Immature natural killer cell (primary cell): Measurements from ENCODE around the gene EML6. TPM values are rescaled to one million over a fixed set of nuclear protein-coding genes. Genes with fewer than 3 reads are reported as not detected.

ENCODE experiments used
- DNase-seq, 3 donors: peaks; one replicate each; pipeline ENCODE4 v3.0.0; 2022; ENCODE audit warnings: mixed read lengths in 1 of 3
- H3K27ac Mint-ChIP-seq, 6 donors: one replicate each; pipeline ENCODE4 v1.8.0; 2020; ENCODE audit warnings: mixed read lengths in 6 of 6, mild to moderate bottlenecking in 5 of 6, inconsistent platforms in 4 of 6, moderate library complexity in 3 of 6
- H3K27me3 Mint-ChIP-seq, 3 donors: one replicate each; pipeline ENCODE4 v1.8.0; 2020 to 2021; ENCODE audit warnings: low read depth in 3 of 3, mild to moderate bottlenecking in 3 of 3, mixed read lengths in 3 of 3, moderate library complexity in 3 of 3, inconsistent platforms in 1 of 3
- H3K36me3 Mint-ChIP-seq, 3 donors: one replicate each; pipeline ENCODE4 v1.8.0; 2020; ENCODE audit warnings: mixed read lengths in 3 of 3, inconsistent platforms in 2 of 3, mild to moderate bottlenecking in 2 of 3
- H3K4me1 Mint-ChIP-seq, 2 donors: one replicate each; pipeline ENCODE4 v1.8.0; 2020; ENCODE audit warnings: inconsistent platforms in 2 of 2, mild to moderate bottlenecking in 2 of 2, mixed read lengths in 2 of 2, moderate library complexity in 1 of 2
- H3K4me3 Mint-ChIP-seq, 5 donors: one replicate each; pipeline ENCODE4 v1.8.0; 2020; ENCODE audit warnings: mild to moderate bottlenecking in 5 of 5, mixed read lengths in 5 of 5, inconsistent platforms in 3 of 5, moderate library complexity in 3 of 5
- H3K9me3 Mint-ChIP-seq, 6 donors: one replicate each; pipeline ENCODE4 v1.8.0; 2020; ENCODE audit warnings: mild to moderate bottlenecking in 6 of 6, mixed read lengths in 6 of 6, inconsistent platforms in 4 of 6, moderate library complexity in 3 of 6
- polyA plus RNA-seq, 3 donors: library from polyadenylated mRNA; unstranded; fragments of 300-500 nt; fragmentation: Illumina TruSeq; gene quantifications; one replicate each; pipeline ENCODE4 v1.2.3, GENCODE V29; 2021

Gene EML6
- polyA plus RNA-seq, 3 donors from 2014 or later: 0.02 TPM; not detected in 2

- Mint-ChIP-seq H3K4me1 (peaks cover 38 to 41% of the 10 kb centered on the region in 2 donors), H3K27ac (peak overlapping the region; percentile 56 to 89 (median 82)), H3K36me3 (peaks cover 0 to 4% (median 3%) of the 10 kb centered on the region in 3 donors), H3K4me3 (peak overlapping the region; percentile 10 to 71 (median 67)), H3K27me3 (peaks cover 0 to 3% (median 3%) of the 10 kb centered on the region in 3 donors), H3K9me3 (no peaks in the 10 kb centered on the region)
- DNase-seq: no peak
Observed at GRCh38 chr2:54956111-54956627, 232.7 kb downstream of the EML6 start.

GRCh38 chr2:54957321-54957999, 234.0 kb downstream of the EML6 start:
- DNase-seq: no peak
- Mint-ChIP-seq H3K36me3 (peaks cover 0 to 8% (median 3%) of the 10 kb centered on the region in 3 donors), H3K4me3 (no peak overlapping the region), H3K27ac (peak overlapping the region in 2 of 6 donors; percentile 30 to 45), H3K27me3 (peaks cover 0 to 3% (median 3%) of the 10 kb centered on the region in 3 donors), H3K4me1 (peaks cover 30 to 38% of the 10 kb centered on the region in 2 donors), H3K9me3 (peaks cover 0 to 4% (median 0%) of the 10 kb centered on the region in 6 donors)

- peak overlapping the region in 1 of 6 donors; percentile 56 for H3K27ac Mint-ChIP-seq
- H3K9me3 Mint-ChIP-seq: peaks cover 0 to 4% (median 0%) of the 10 kb centered on the region in 6 donors
- H3K36me3 Mint-ChIP-seq: peaks cover 0 to 8% (median 6%) of the 10 kb centered on the region in 3 donors
- H3K27me3 Mint-ChIP-seq: peaks cover 0 to 3% (median 3%) of the 10 kb centered on the region in 3 donors
- H3K4me1 Mint-ChIP-seq: peaks cover 38 to 39% of the 10 kb centered on the region in 2 donors
- no peak overlapping the region for H3K4me3 Mint-ChIP-seq
- DNase-seq: no peak
Observed at GRCh38 chr2:54958717-54959371, 235.4 kb downstream of the EML6 start.

GRCh38 chr2:54960164-54960563, 236.7 kb downstream of the EML6 start:
- H3K36me3 Mint-ChIP-seq: peaks cover 0 to 8% (median 6%) of the 10 kb centered on the region in 3 donors
- H3K9me3 Mint-ChIP-seq: peaks cover 0 to 4% (median 0%) of the 10 kb centered on the region in 6 donors
- peak overlapping the region in 2 of 6 donors; percentile 26 to 49 for H3K27ac Mint-ChIP-seq
- peaks cover 42% of the 10 kb centered on the region in 2 donors for H3K4me1 Mint-ChIP-seq
- no peak for DNase-seq
- H3K4me3 Mint-ChIP-seq: no peak overlapping the region
- H3K27me3 Mint-ChIP-seq: peaks cover 0 to 3% (median under 1%) of the 10 kb centered on the region in 3 donors

- Mint-ChIP-seq H3K27me3 (peaks cover 0 to 3% (median 2%) of the 10 kb centered on the region in 3 donors), H3K4me3 (no peak overlapping the region), H3K27ac (peak overlapping the region in 1 of 6 donors; percentile 26), H3K9me3 (peaks cover 0 to 4% (median 0%) of the 10 kb centered on the region in 6 donors), H3K4me1 (peaks cover 43 to 45% of the 10 kb centered on the region in 2 donors), H3K36me3 (peaks cover 0 to 13% (median 11%) of the 10 kb centered on the region in 3 donors)
- DNase-seq: no peak
Observed at GRCh38 chr2:54962511-54962910, 239.0 kb downstream of the EML6 start.

GRCh38 chr2:54962935-54963440, 239.5 kb downstream of the EML6 start:
- H3K27me3 Mint-ChIP-seq: peaks cover 0 to 3% (median 2%) of the 10 kb centered on the region in 3 donors
- peak overlapping the region in 2 of 6 donors; percentile 30 to 40 for H3K27ac Mint-ChIP-seq
- peaks cover 45 to 49% of the 10 kb centered on the region in 2 donors for H3K4me1 Mint-ChIP-seq
- DNase-seq: no peak
- H3K36me3 Mint-ChIP-seq: peaks cover 0 to 14% (median 11%) of the 10 kb centered on the region in 3 donors
- H3K9me3 Mint-ChIP-seq: peaks cover 0 to 4% (median 0%) of the 10 kb centered on the region in 6 donors
- no peak overlapping the region for H3K4me3 Mint-ChIP-seq

GRCh38 chr2:54963476-54963875, 240.0 kb downstream of the EML6 start:
- peaks cover 0 to 18% (median 15%) of the 10 kb centered on the region in 3 donors for H3K36me3 Mint-ChIP-seq
- H3K4me3 Mint-ChIP-seq: no peak overlapping the region
- DNase-seq: no peak
- peaks cover 0 to 3% (median 2%) of the 10 kb centered on the region in 3 donors for H3K27me3 Mint-ChIP-seq
- peaks cover 50 to 54% of the 10 kb centered on the region in 2 donors for H3K4me1 Mint-ChIP-seq
- peaks cover 0 to 4% (median 0%) of the 10 kb centered on the region in 6 donors for H3K9me3 Mint-ChIP-seq
- H3K27ac Mint-ChIP-seq: peak overlapping the region in 2 of 6 donors; percentile 30 to 40

GRCh38 chr2:54964271-54964670, 240.8 kb downstream of the EML6 start:
- H3K9me3 Mint-ChIP-seq: peaks cover 0 to 4% (median 0%) of the 10 kb centered on the region in 6 donors
- peaks cover 0 to 3% (median 2%) of the 10 kb centered on the region in 3 donors for H3K27me3 Mint-ChIP-seq
- peak overlapping the region in 3 of 5 donors; percentile 45 to 75 (median 72) for H3K4me3 Mint-ChIP-seq
- H3K36me3 Mint-ChIP-seq: peaks cover 0 to 18% (median 15%) of the 10 kb centered on the region in 3 donors
- DNase-seq: no peak
- H3K4me1 Mint-ChIP-seq: peaks cover 58 to 62% of the 10 kb centered on the region in 2 donors
- peak overlapping the region in 3 of 6 donors; percentile 7 to 86 (median 81) for H3K27ac Mint-ChIP-seq

GRCh38 chr2:54964816-54965215, 241.4 kb downstream of the EML6 start:
- H3K9me3 Mint-ChIP-seq: peaks cover 0 to 4% (median 0%) of the 10 kb centered on the region in 6 donors
- H3K27ac Mint-ChIP-seq: peak overlapping the region; percentile 35 to 86 (median 68)
- peaks cover 0 to 19% (median 18%) of the 10 kb centered on the region in 3 donors for H3K36me3 Mint-ChIP-seq
- peaks cover 64 to 68% of the 10 kb centered on the region in 2 donors for H3K4me1 Mint-ChIP-seq
- H3K27me3 Mint-ChIP-seq: peaks cover 1 to 3% (median 2%) of the 10 kb centered on the region in 3 donors
- no peak for DNase-seq
- H3K4me3 Mint-ChIP-seq: peak overlapping the region; percentile 18 to 75 (median 68)

GRCh38 chr2:54965425-54965824, 242.0 kb downstream of the EML6 start:
- peak overlapping the region; percentile 53 to 76 (median 72) for H3K4me3 Mint-ChIP-seq
- peaks cover 0 to 23% (median 18%) of the 10 kb centered on the region in 3 donors for H3K36me3 Mint-ChIP-seq
- H3K27ac Mint-ChIP-seq: peak overlapping the region in 5 of 6 donors; percentile 51 to 86 (median 81)
- H3K4me1 Mint-ChIP-seq: peaks cover 70 to 74% of the 10 kb centered on the region in 2 donors
- DNase-seq: no peak
- peaks cover 0 to 4% (median 0%) of the 10 kb centered on the region in 6 donors for H3K9me3 Mint-ChIP-seq
- peaks cover 1 to 2% (median 2%) of the 10 kb centered on the region in 3 donors for H3K27me3 Mint-ChIP-seq

GRCh38 chr2:54966165-54966832, 242.8 kb downstream of the EML6 start:
- peaks cover 0 to 20% (median 15%) of the 10 kb centered on the region in 3 donors for H3K36me3 Mint-ChIP-seq
- no peak for DNase-seq
- H3K4me1 Mint-ChIP-seq: peaks cover 78 to 82% of the 10 kb centered on the region in 2 donors
- H3K9me3 Mint-ChIP-seq: peaks cover 0 to 4% (median 0%) of the 10 kb centered on the region in 6 donors
- H3K27ac Mint-ChIP-seq: peak overlapping the region; percentile 10 to 84 (median 81)
- peak overlapping the region; percentile 68 to 76 (median 72) for H3K4me3 Mint-ChIP-seq
- H3K27me3 Mint-ChIP-seq: peaks cover 0 to 2% (median 1%) of the 10 kb centered on the region in 3 donors

- no peak for DNase-seq
- peak overlapping the region in 5 of 6 donors; percentile 43 to 84 (median 81) for H3K27ac Mint-ChIP-seq
- peaks cover 0 to 20% (median 15%) of the 10 kb centered on the region in 3 donors for H3K36me3 Mint-ChIP-seq
- H3K27me3 Mint-ChIP-seq: peaks cover 0 to 2% (median 1%) of the 10 kb centered on the region in 3 donors
- H3K9me3 Mint-ChIP-seq: no peaks in the 10 kb centered on the region
- H3K4me1 Mint-ChIP-seq: peaks cover 83 to 88% of the 10 kb centered on the region in 2 donors
- peak overlapping the region in 1 of 5 donors; percentile 75 for H3K4me3 Mint-ChIP-seq
Observed at GRCh38 chr2:54966837-54967236, 243.4 kb downstream of the EML6 start.
